T-cell (primary cell): Measurements from ENCODE around the gene KRTAP4-1. TPM values are rescaled to one million over a fixed set of nuclear protein-coding genes. Genes with fewer than 3 reads are reported as not detected.
"Not testable (repeated sequence)": the region's sequence is repeated elsewhere in the genome, so short reads cannot be mapped to it uniquely, and the experiment has no call there.

ENCODE experiments used
- ATAC-seq, 4 experiments: fragments of 200-7000 bp in 3 of 4; fragments of 150-1000 bp in 1 of 4; cut with Tn5 transposase; replicated peaks in 1 of 4; 1 replicate in 3 of 4; 2 replicates in 1 of 4; pipeline ENCODE4 v1.10.0; 2021; ENCODE audit warnings: moderate library complexity in 3 of 4, mild to moderate bottlenecking in 2 of 4, moderate number of reproducible peaks in 1 of 4
- CTCF ChIA-PET, 2 donors: fragments of 300-600 bp; sonication (Branson Sonifier 250); formaldehyde crosslinking; loops; one replicate each; lab custom pipeline; 2022; ENCODE audit warnings: antibody characterized with exemption in 2 of 2; lab: Charles Lee
- POLR2A ChIA-PET, 2 donors: fragments of 300-600 bp; sonication (Branson Sonifier 250); formaldehyde crosslinking; loops; one replicate each; lab custom pipeline; 2022; ENCODE audit warnings: antibody characterized with exemption in 2 of 2; lab: Charles Lee
- DNase-seq, 35 experiments: peaks; one replicate each; pipeline versions ENCODE4 v3.0.0 to v3.0.0-alpha.2; 2013 to 2023
- H3K27ac ChIP-seq: one replicate; pipeline ENCODE4 v1.5.1; 2013; ENCODE audit warnings: low read length
- H3K27me3 ChIP-seq, 2 experiments: replicated peaks in 1 of 2; 1 replicate in 1 of 2; 2 replicates in 1 of 2; pipeline versions ENCODE4 v1.6.1 to v1.7.0; 2013; ENCODE audit warnings: low read length in 1 of 2, mixed read lengths in 1 of 2; ENCODE audit not compliant: control insufficient read depth in 2 of 2, insufficient read depth in 2 of 2; ENCODE audit errors: extremely low read depth in 1 of 2
- H3K36me3 ChIP-seq, 2 donors: 1 replicate in 1 of 2; 2 replicates in 1 of 2; pipeline versions ENCODE4 v1.6.1 to v1.7.0; 2013; ENCODE audit warnings: low read length in 1 of 2; ENCODE audit not compliant: control insufficient read depth in 2 of 2, insufficient read depth in 1 of 2; ENCODE audit errors: extremely low read depth in 1 of 2
- H3K4me1 ChIP-seq, 2 experiments: 1 replicate in 1 of 2; 2 replicates in 1 of 2; pipeline versions ENCODE4 v1.6.1 to v1.7.0; 2013; ENCODE audit warnings: low read length in 2 of 2, mixed read lengths in 1 of 2; ENCODE audit not compliant: insufficient read depth in 2 of 2, control insufficient read depth in 1 of 2; ENCODE audit errors: extremely low read depth in 1 of 2
- H3K4me3 ChIP-seq, 2 donors: 1 replicate in 1 of 2; 2 replicates in 1 of 2; pipeline versions ENCODE4 v1.5.1 to v1.7.0; 2013; ENCODE audit warnings: mild to moderate bottlenecking in 2 of 2, low read length in 1 of 2, moderate library complexity in 1 of 2; ENCODE audit not compliant: control insufficient read depth in 1 of 2; ENCODE audit errors: extremely low read depth in 1 of 2
- H3K9me3 ChIP-seq: 2 replicates; pipeline ENCODE4 v1.7.0; 2013
- H3K27ac Mint-ChIP-seq, 2 donors: one replicate each; pipeline ENCODE4 v1.8.0; 2020 to 2021; ENCODE audit warnings: mild to moderate bottlenecking in 2 of 2, mixed read lengths in 2 of 2
- H3K27me3 Mint-ChIP-seq, 2 donors: one replicate each; pipeline ENCODE4 v1.8.0; 2021 to 2022; ENCODE audit warnings: mixed read lengths in 2 of 2
- H3K36me3 Mint-ChIP-seq: one replicate; pipeline ENCODE4 v1.8.0; 2021; ENCODE audit warnings: mixed read lengths
- H3K4me1 Mint-ChIP-seq, 3 donors: one replicate each; pipeline ENCODE4 v1.8.0; 2020 to 2022; ENCODE audit warnings: mixed read lengths in 3 of 3, mild to moderate bottlenecking in 1 of 3
- H3K4me3 Mint-ChIP-seq, 3 donors: one replicate each; pipeline ENCODE4 v1.8.0; 2020 to 2022; ENCODE audit warnings: mild to moderate bottlenecking in 3 of 3, mixed read lengths in 3 of 3, moderate library complexity in 3 of 3
- H3K9me3 Mint-ChIP-seq, 3 donors: one replicate each; pipeline ENCODE4 v1.8.0; 2020 to 2022; ENCODE audit warnings: mixed read lengths in 3 of 3
- WGBS: methylation state at CpG from one replicate; pipeline ENCODE4 v1.1.5; 2013; ENCODE audit warnings: missing lambda C conversion rate; ENCODE audit not compliant: insufficient coverage; 5-methylcytosine and 5-hydroxymethylcytosine counted together
- total RNA-seq, 35 experiments: library from RNA in 6 of 35; stranded (reverse) in 6 of 35; fragments of 120-200 nt in 1 of 35; gene quantifications; one replicate each; pipeline versions ENCODE4 v1.2.1 to v1.2.4 and lab custom pipeline; 2013 to 2026

Gene KRTAP4-1
- total RNA-seq, 5 donors from 2014 or later (not counting 1 experiment from before 2014, with no cell fraction given), result not detected

DNA sequence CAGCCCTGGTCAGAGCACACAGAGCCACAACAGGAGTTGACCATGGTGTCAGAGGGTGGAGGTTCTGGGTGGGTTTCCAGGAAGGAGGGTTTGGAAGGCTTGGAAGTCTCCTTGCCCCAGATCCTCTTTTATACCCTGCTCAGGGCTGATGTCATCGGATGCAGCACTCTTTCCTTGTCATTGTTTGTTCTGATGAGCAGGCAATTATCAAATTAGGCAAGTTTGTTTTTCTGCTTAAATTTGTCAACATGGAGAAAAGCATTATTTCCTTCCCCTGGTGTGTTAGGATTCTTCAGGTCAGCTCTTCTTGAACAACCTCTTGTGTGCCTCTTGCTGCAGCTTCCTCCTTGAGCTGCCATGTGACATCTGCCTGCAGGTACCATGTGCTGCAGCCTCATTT, 24.1 kb downstream of the KRTAP4-1 start, which contains the start of gene KRTAP4-4:
Gene KRTAP4-4 (minus strand): TSS at position 101 of the 400 bp plus-strand sequence. CDS start 57 bp downstream, at position 44.
- ChIA-PET POLR2A (no interaction called here), CTCF (interaction anchor here in 1 of 2 donors (0.9 kb wide), 1 partner anchor 162 kb away, joined by 4 read pairs; no protein-coding TSS in a partner anchor)
- H3K27ac ChIP-seq, result no peak within 1 kb of the TSS
- no peak within 1 kb of the TSS for H3K4me3 ChIP-seq
- no peak for DNase-seq
- no CpG with 5 or more reads among the region's 1 CpG for WGBS
- Mint-ChIP-seq H3K4me1 (no peaks in the 10 kb centered on the region), H3K4me3 (no peak within 1 kb of the TSS), H3K9me3 (no peaks in the 10 kb centered on the region), H3K27ac (no peak within 1 kb of the TSS), H3K27me3 (peaks cover 10 to 27% of the 10 kb centered on the region in 2 donors), H3K36me3 (no peaks in the 10 kb centered on the region)
- no peaks in the 10 kb centered on the region for H3K4me1 ChIP-seq
- H3K36me3 ChIP-seq, result no peaks in the 10 kb centered on the region
- peaks cover 0 to 9% of the 10 kb centered on the region in 2 experiments for H3K27me3 ChIP-seq
- H3K9me3 ChIP-seq, result no peaks in the 10 kb centered on the region
- no peak for ATAC-seq

DNA sequence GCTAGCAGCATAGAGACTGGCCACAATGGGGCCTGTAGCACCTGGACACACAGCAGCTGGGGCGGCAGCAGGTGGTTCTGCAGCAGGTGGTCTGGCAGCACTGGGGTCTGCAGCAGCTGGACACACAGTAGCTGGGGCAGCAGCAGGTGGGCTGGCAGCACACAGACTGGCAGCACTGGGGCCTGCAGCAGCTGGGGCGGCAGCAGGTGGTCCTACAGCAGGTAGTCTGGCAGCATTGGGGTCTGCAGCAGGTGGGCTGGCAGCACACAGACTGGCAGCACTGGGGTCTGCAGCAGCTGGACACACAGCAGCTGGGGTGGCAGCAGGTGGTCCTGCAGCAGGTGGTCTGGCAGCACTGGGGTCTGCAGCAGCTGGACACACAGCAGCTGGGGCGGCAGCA, 24.5 kb downstream of the KRTAP4-1 start:
- POLR2A ChIA-PET, H3K36me3 ChIP-seq, CTCF ChIA-PET, H3K4me1 Mint-ChIP-seq, H3K27me3 ChIP-seq, H3K4me1 ChIP-seq, H3K36me3 Mint-ChIP-seq, H3K27ac ChIP-seq, H3K9me3 ChIP-seq, H3K4me3 ChIP-seq, H3K9me3 Mint-ChIP-seq, DNase-seq, H3K27ac Mint-ChIP-seq, H3K4me3 Mint-ChIP-seq, ATAC-seq: not testable (repeated sequence)
- H3K27me3 Mint-ChIP-seq, result peaks cover 10 to 29% of the 10 kb centered on the region in 2 donors
- WGBS, result 77% methylated on average over 2 of the region's 3 CpGs

DNA sequence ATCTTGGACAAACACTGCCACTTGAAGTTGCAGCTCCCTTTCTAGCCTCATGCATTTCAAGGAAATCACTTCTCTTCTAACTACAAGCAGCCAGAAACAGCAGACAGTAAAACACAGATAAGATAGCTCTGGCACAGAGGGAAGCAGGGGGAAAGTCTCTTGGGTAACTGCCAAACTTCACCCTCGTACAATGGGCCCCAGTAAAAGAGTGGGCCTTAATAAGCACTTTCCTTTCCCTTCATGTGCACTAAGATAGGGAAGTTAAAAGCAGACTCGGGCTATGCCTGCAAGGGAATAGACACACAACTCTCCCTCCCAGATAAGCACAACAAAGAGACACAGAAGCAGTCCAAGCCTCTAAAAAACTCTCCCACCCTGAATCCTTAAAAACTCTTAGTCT, 30.9 kb downstream of the KRTAP4-1 start:
- no peaks in the 10 kb centered on the region for H3K36me3 ChIP-seq
- H3K27me3 ChIP-seq, result peaks cover 0 to 2% of the 10 kb centered on the region in 2 experiments
- Mint-ChIP-seq H3K4me1 (no peaks in the 10 kb centered on the region), H3K27ac (no peak overlapping the region), H3K4me3 (no peak overlapping the region), H3K27me3 (peaks cover 6 to 19% of the 10 kb centered on the region in 2 donors), H3K9me3 (no peaks in the 10 kb centered on the region), H3K36me3 (no peaks in the 10 kb centered on the region)
- no peak for DNase-seq
- H3K4me3 ChIP-seq, result no peak overlapping the region
- H3K4me1 ChIP-seq, result no peaks in the 10 kb centered on the region
- POLR2A ChIA-PET, result no interaction called here
- ATAC-seq, result no peak
- no peak overlapping the region for H3K27ac ChIP-seq
- WGBS, result no CpG with 5 or more reads among the region's 2 CpGs
- no peaks in the 10 kb centered on the region for H3K9me3 ChIP-seq
- CTCF ChIA-PET, result no interaction called here

DNA sequence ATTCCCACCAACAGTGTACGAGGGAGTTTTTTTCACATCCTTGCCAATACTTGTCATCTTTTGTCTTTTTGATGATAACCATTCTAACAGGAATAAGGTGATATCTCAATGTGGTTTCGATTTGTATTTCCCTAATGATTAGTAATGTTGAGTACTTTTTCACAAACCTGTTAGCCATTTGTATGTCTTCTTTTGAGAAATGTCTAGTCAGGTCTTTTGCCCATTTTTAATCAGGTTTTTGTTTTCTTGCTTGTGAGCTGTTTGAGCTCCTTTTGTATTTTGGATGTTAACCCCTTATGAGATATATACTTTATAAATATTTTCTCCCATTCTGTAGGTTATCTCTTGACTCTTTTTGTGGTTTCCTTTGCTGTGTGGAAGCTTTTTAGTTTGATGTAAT, 33.2 kb downstream of the KRTAP4-1 start:
- no peaks in the 10 kb centered on the region for H3K36me3 ChIP-seq
- DNase-seq (no peak), ATAC-seq (no peak)
- H3K27me3 Mint-ChIP-seq, result peaks cover 0 to 9% of the 10 kb centered on the region in 2 donors
- POLR2A ChIA-PET, result no interaction called here
- no peaks in the 10 kb centered on the region for H3K9me3 Mint-ChIP-seq
- CTCF ChIA-PET, result interaction anchor here in 1 of 2 donors (0.6 kb wide), 1 partner anchor 664 kb away, joined by 3 read pairs; no protein-coding TSS in a partner anchor
- no peak overlapping the region for H3K27ac Mint-ChIP-seq
- no peaks in the 10 kb centered on the region for H3K4me1 ChIP-seq
- H3K4me3 ChIP-seq, result no peak overlapping the region
- H3K4me3 Mint-ChIP-seq, result no peak overlapping the region
- H3K36me3 Mint-ChIP-seq, result no peaks in the 10 kb centered on the region
- no peak overlapping the region for H3K27ac ChIP-seq
- H3K4me1 Mint-ChIP-seq, result no peaks in the 10 kb centered on the region
- H3K27me3 ChIP-seq, result peaks cover 2% of the 10 kb centered on the region in 2 experiments
- WGBS, result no CpG with 5 or more reads among the region's 2 CpGs
- H3K9me3 ChIP-seq, result no peaks in the 10 kb centered on the region

DNA sequence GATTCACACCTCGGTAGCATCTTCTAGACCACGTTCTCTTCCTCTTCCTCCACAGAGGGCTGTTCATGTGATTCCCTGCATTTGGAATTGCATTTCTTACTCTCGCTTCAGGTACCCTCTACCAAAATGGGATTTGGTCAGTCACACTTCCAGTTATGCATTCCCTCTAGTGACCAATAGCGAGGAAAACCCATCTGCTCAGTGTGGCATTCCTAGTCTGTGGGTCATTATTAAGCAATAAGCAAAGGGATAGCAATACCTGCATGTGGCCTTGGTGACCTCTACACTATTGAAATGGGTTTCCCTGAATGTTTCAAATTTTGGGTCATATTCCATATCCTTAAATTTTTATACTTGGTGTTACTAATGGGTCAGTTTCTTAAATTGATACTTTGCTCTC, 34.7 kb downstream of the KRTAP4-1 start:
- ATAC-seq, result no peak
- H3K9me3 Mint-ChIP-seq, result no peaks in the 10 kb centered on the region
- Histone ChIP-seq H3K9me3 (no peaks in the 10 kb centered on the region), H3K27ac (no peak overlapping the region), H3K36me3 (no peaks in the 10 kb centered on the region), H3K27me3 (peaks cover 2% of the 10 kb centered on the region in 2 experiments), H3K4me3 (no peak overlapping the region), H3K4me1 (no peaks in the 10 kb centered on the region)
- no peak for DNase-seq
- CTCF ChIA-PET, result no interaction called here
- no peak overlapping the region for H3K27ac Mint-ChIP-seq
- no peaks in the 10 kb centered on the region for H3K36me3 Mint-ChIP-seq
- 76% methylated on average over 2 of the region's 4 CpGs for WGBS
- H3K27me3 Mint-ChIP-seq, result no peaks in the 10 kb centered on the region
- no peaks in the 10 kb centered on the region for H3K4me1 Mint-ChIP-seq
- no peak overlapping the region for H3K4me3 Mint-ChIP-seq
- POLR2A ChIA-PET, result no interaction called here

DNA sequence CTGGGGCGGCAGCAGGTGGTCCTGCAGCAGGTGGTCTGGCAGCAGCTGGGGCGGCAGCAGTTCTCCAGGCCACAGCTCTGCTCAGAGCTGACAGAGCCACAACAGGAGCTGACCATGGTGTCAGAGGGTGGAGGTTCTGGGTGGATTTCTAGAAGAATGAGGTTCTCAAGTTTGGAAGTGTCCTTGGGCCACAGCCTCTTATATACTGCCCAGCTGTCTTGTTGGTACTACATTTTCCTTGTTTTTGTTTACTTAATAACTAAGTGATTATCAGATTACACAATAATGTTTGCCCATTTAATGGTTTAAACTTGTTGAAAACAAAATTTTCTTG, 35.1 kb downstream of the KRTAP4-1 start, which contains the start of gene KRTAP4-5:
Gene KRTAP4-5 (minus strand): TSS at position 174 of the 334 bp plus-strand sequence. CDS start 58 bp downstream, at position 116.
- CTCF ChIA-PET, result no interaction called here
- DNase-seq (no peak), ATAC-seq (no peak)
- no peaks in the 10 kb centered on the region for H3K36me3 Mint-ChIP-seq
- Histone ChIP-seq H3K4me3 (no peak within 1 kb of the TSS), H3K27me3 (peaks cover 2% of the 10 kb centered on the region in 2 experiments), H3K4me1 (no peaks in the 10 kb centered on the region), H3K27ac (no peak within 1 kb of the TSS), H3K36me3 (no peaks in the 10 kb centered on the region), H3K9me3 (no peaks in the 10 kb centered on the region)
- POLR2A ChIA-PET, result no interaction called here
- no peak within 1 kb of the TSS for H3K27ac Mint-ChIP-seq
- H3K9me3 Mint-ChIP-seq, result no peaks in the 10 kb centered on the region
- no peaks in the 10 kb centered on the region for H3K27me3 Mint-ChIP-seq
- H3K4me1 Mint-ChIP-seq, result no peaks in the 10 kb centered on the region
- WGBS, result 100% methylated on average over 1 of the region's 2 CpGs
- no peak within 1 kb of the TSS for H3K4me3 Mint-ChIP-seq
